ENCODE results near the gene ZNF235.

ZNF235 gene

DNA sequence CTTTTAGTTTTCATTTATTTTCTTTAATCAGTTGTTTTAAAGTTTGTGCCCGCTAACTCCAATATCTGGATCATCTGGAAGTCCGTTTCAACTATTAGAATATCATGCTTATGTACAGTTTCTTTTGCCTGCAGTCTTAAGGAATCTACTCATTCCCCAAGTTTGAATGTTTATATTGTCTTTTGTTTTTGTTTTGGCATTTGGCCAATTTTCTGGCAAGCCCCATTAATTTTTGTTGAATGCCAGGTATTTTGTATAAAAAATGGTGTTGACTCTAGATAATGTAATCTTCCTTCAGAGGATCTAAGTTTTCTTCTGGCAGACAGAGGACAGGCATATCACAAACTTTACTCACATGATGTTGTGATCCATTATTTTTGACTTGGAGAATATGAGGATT lies 11.1 kb upstream of the ZNF235 start:
- in situ Hi-C loops (cut with MboI; ENCODE audit: low sequenced_read_pairs, unreplicated experiment), result no loop called here
- DNase-seq (ENCODE audit: low spot score), result no peak
- no peak for TF ChIP-seq CTCF (IDR thresholded peaks at IDR 0.05; ENCODE audit: borderline replicate concordance, control extremely low read depth, extremely low read depth, insufficient read depth, missing control alignments)

- in situ Hi-C loops (cut with MboI; ENCODE audit: low sequenced_read_pairs, unreplicated experiment), result no loop called here
- DNase-seq (ENCODE audit: low spot score), result no peak
- no peak for TF ChIP-seq CTCF (IDR thresholded peaks at IDR 0.05; ENCODE audit: borderline replicate concordance, control extremely low read depth, extremely low read depth, insufficient read depth, missing control alignments)
Measured at GRCh38 chr19:44313231-44313630, 8.4 kb upstream of the ZNF235 start.

DNA sequence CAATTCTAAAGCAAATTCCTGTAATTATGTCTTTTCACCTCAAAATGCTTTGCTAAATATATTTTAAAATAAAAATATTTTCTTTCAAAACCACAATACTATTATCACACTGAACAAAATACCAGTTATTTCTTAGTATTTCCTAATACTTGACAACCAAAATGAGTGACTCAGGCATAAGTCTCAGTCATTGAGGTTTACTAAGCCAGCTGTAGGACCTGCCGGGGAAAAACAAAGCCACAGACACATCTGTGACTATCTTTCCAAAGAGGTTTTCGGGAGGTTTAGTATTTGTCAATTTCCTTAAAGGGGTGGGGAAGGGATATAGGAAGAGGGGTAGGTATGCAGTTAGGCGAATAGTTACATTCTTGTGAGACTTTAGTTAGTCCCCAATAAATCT lies 3.2 kb upstream of the ZNF235 start:
- DNase-seq (ENCODE audit: low spot score), result no peak
- in situ Hi-C loops (cut with MboI; ENCODE audit: low sequenced_read_pairs, unreplicated experiment), result no loop called here
- TF ChIP-seq CTCF (IDR thresholded peaks at IDR 0.05; ENCODE audit: borderline replicate concordance, control extremely low read depth, extremely low read depth, insufficient read depth, missing control alignments), result no peak

DNA sequence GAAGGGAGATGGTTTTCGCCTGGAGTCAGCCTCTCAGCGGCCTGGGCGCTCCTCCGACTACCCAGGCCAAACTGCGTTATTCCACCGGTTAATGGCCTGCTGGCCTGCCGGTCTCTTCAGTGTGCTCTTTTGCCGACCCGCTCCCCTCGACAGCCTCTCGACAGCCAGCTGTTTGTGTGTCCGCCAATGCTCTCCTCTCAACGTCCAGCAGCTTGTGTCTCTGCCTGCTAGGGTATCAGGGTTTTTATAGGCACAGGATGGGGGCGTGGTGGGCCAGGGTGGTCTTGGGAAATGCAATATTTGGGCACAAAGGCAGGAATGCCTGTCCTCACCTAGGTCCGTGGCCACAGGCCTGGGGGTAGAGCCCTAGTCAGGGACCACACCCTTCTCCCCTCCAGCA lies 1.5 kb upstream of the ZNF235 start:
- no peak for DNase-seq (ENCODE audit: low spot score)

GRCh38 chr19:44305457-44305856 lies 632 bp upstream of the ZNF235 start:
- no peak for TF ChIP-seq CTCF (IDR thresholded peaks at IDR 0.05; ENCODE audit: borderline replicate concordance, control extremely low read depth, extremely low read depth, insufficient read depth, missing control alignments)
- no peak for DNase-seq (ENCODE audit: low spot score)
- in situ Hi-C loops (cut with MboI; ENCODE audit: low sequenced_read_pairs, unreplicated experiment), result no loop called here

More for the DNA sequence above, 1.5 kb upstream of the ZNF235 start:
- no peak for TF ChIP-seq CTCF (IDR thresholded peaks at IDR 0.05; ENCODE audit: borderline replicate concordance, control extremely low read depth, extremely low read depth, insufficient read depth, missing control alignments)
- in situ Hi-C loops (cut with MboI; ENCODE audit: low sequenced_read_pairs, unreplicated experiment), result no loop called here

DNA sequence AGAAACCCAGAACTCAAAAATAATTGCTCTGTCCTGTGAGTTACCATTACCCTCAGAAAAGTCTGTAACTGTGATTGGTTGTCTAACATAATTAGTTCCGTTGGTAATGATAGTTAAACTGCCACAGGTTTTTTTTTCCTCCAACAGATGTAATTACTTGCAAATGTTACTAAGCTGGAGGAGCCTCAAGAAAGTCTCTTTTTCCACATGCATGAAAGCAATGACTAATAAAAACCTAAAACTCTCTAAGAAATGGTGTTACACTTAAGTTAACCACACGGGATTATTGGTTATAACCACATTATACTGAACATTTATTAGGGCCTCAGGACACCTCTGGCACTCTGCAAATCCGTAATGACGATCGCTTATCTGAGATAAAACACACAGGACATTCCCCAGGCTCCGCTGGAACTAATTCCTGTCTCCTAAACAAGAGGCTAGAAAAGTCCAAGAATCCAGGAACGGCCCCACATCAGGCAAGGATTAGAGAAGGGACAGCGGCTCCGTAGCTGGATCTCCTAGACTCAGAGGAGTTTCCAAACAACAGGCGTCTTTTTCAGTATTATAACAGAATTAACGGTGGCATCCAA lies 753 bp downstream of the ZNF235 start:
- TF ChIP-seq CTCF (IDR thresholded peaks at IDR 0.05; ENCODE audit: borderline replicate concordance, control extremely low read depth, extremely low read depth, insufficient read depth, missing control alignments), result no peak
- in situ Hi-C loops (cut with MboI; ENCODE audit: low sequenced_read_pairs, unreplicated experiment), result no loop called here
- peak; percentile 35 for DNase-seq (ENCODE audit: low spot score)
